Keratinocyte (primary cell): ENCODE measurements around the gene SLX4IP. TPM values are rescaled to one million over a fixed set of nuclear protein-coding genes. Genes with fewer than 3 reads are reported as not detected.

Experiments
- DNase-seq: peaks from one replicate; pipeline ENCODE4 v3.0.0-alpha.2; 2011; ENCODE audit warnings: low read depth, missing footprints, low spot score
- FAIRE-seq: peaks from 2 replicates; lab custom pipeline; 2011; peaks lifted over from hg19 to GRCh38; lab: Jason Lieb, UNC
- H2AFZ ChIP-seq: 2 replicates; pipeline ENCODE4 v1.6.0; 2012; ENCODE audit warnings: low read length, control low read depth, inconsistent platforms; ENCODE audit not compliant: control insufficient read depth
- H3K27ac ChIP-seq: 2 replicates; pipeline ENCODE4 v1.5.1; 2011; ENCODE audit warnings: low read length; ENCODE audit not compliant: control insufficient read depth, insufficient read depth
- H3K27me3 ChIP-seq: 3 replicates; pipeline ENCODE4 v1.6.0; 2011; ENCODE audit warnings: low read length; ENCODE audit not compliant: control insufficient read depth, insufficient read depth; ENCODE audit errors: extremely low read depth
- H3K36me3 ChIP-seq, 2 experiments: 2 replicates in 1 of 2; 3 replicates in 1 of 2; pipeline ENCODE4 v1.5.1; 2011; ENCODE audit warnings: low read length in 2 of 2, mild to moderate bottlenecking in 1 of 2; ENCODE audit not compliant: control insufficient read depth in 2 of 2, insufficient read depth in 2 of 2; ENCODE audit errors: extremely low read depth in 1 of 2
- H3K4me1 ChIP-seq: 3 replicates; pipeline ENCODE4 v1.5.1; 2011; ENCODE audit warnings: low read length; ENCODE audit not compliant: control insufficient read depth, insufficient read depth; ENCODE audit errors: extremely low read depth
- H3K4me2 ChIP-seq: 3 replicates; pipeline ENCODE4 v1.6.0; 2011; ENCODE audit warnings: low read depth, low read length; ENCODE audit not compliant: control insufficient read depth, insufficient read depth; ENCODE audit errors: extremely low read depth
- H3K4me3 ChIP-seq, 3 experiments: fragments of 200-600 bp in 1 of 3; sonication (generic) in 1 of 3; 2 replicates in 2 of 3; 3 replicates in 1 of 3; pipeline ENCODE4 v1.5.1; 2011 to 2016; ENCODE audit warnings: low read length in 3 of 3, mild to moderate bottlenecking in 3 of 3, control low read depth in 2 of 3, inconsistent platforms in 1 of 3, low read depth in 1 of 3, mixed read lengths in 1 of 3, mixed run types in 1 of 3, moderate library complexity in 1 of 3; ENCODE audit not compliant: control insufficient read depth in 2 of 3, insufficient read depth in 2 of 3; ENCODE audit errors: extremely low read depth in 1 of 3
- H3K79me2 ChIP-seq: 2 replicates; pipeline ENCODE4 v1.6.0; 2012; ENCODE audit warnings: low read length; ENCODE audit not compliant: control insufficient read depth, insufficient read depth
- H3K9ac ChIP-seq: 3 replicates; pipeline ENCODE4 v1.6.0; 2011; ENCODE audit warnings: low read length; ENCODE audit not compliant: control insufficient read depth, insufficient read depth; ENCODE audit errors: extremely low read depth
- H3K9me1 ChIP-seq: 3 replicates; pipeline ENCODE4 v1.6.0; 2011; ENCODE audit warnings: low read length; ENCODE audit not compliant: control insufficient read depth, insufficient read depth; ENCODE audit errors: extremely low read depth
- H3K9me3 ChIP-seq: 2 replicates; pipeline ENCODE4 v1.5.1; 2012; ENCODE audit warnings: low read depth, low read length; ENCODE audit not compliant: control insufficient read depth
- H4K20me1 ChIP-seq: 3 replicates; pipeline ENCODE4 v1.6.0; 2011; ENCODE audit warnings: low read length; ENCODE audit not compliant: control insufficient read depth, insufficient read depth; ENCODE audit errors: extremely low read depth
- EZH2 ChIP-seq: IDR thresholded peaks from one replicate; pipeline ENCODE4 v1.6.1; 2012; ENCODE audit warnings: inconsistent platforms, mild to moderate bottlenecking, low read length, moderate library complexity
- dilution Hi-C: fragments of 300-500 bp; cut with MboI; formaldehyde crosslinking; loops from one replicate; pipeline ENCODE4 v1.7.0; 2020; ENCODE audit warnings: low sequenced_read_pairs; ENCODE audit not compliant: extremely low pct_ligation_motif_present
- polyA plus RNA-seq, 5 experiments: library from polyadenylated mRNA; depleted of rRNA in 3 of 5; stranded (reverse) in 3 of 5; stranded (forward) in 1 of 5; unstranded in 1 of 5; fragments of >200 nt; gene quantifications; 1 replicate in 1 of 5; 2 replicates in 3 of 5; 3 replicates in 1 of 5; pipeline versions ENCODE4 v1.2.1 to v1.2.3, GENCODE V29; 2011 to 2012; ENCODE audit warnings: missing spikeins in 2 of 5, low read depth in 1 of 5, low replicate concordance in 1 of 5
- TF ChIP-seq, protein P1 (sequence below), 3 experiments: IDR thresholded peaks in 1 of 3; conservative IDR thresholded peaks in 1 of 3; optimal IDR thresholded peaks in 1 of 3; 2 replicates in 2 of 3; 3 replicates in 1 of 3; pipeline versions ENCODE3 to v1.5.1; 2011; ENCODE audit warnings: low read length in 3 of 3, mild to moderate bottlenecking in 3 of 3, moderate library complexity in 2 of 3, control low read depth in 1 of 3, inconsistent platforms in 1 of 3; ENCODE audit not compliant: insufficient read depth in 2 of 3; ENCODE audit errors: extremely low read depth in 1 of 3

SLX4IP gene
- polyA plus RNA-seq, 1 donor (not counting 4 experiments of a cell fraction or from before 2014, with no cell fraction given): 3.0 TPM

DNA sequence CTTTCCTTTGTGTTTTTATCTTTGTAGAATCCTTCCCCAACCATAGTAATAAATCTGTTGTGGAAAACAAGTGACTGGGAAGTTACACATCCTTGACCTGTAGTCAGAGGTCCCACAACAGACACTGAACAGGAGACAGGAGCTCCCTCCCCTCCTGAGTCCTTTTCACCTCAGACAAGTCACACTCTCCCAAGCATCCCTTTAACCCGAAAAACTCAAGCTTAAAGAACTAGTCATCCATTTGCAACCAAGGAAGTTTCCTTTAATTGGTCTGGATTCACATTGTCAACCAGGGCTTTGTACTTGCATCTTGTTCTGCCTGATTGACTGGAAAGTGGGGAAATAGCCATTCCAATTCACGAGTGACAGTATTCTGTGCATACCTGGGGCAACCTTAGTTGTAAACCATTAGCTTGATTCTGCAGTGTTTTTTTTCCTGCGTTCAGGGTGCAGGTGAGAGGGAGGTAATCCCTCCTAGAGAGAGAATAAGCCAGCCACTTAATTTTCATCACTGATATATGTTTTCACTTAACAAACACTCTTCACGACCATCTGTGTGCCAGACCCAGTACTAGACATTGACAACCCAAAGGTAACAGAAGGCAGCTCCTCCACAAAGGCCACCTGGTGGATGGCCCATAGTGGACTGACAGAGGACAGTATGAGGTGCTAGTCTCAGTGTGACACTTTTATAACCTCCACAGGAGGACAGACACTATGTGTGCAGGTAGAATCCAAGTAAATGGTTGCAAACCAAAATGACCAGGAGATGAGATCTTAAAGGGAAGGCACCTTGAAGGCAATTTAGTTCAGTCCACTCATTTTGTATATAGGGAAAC is 112.4 kb downstream of the SLX4IP start:
- TF ChIP-seq EZH2: no peak
- TF ChIP-seq, protein P1, sequence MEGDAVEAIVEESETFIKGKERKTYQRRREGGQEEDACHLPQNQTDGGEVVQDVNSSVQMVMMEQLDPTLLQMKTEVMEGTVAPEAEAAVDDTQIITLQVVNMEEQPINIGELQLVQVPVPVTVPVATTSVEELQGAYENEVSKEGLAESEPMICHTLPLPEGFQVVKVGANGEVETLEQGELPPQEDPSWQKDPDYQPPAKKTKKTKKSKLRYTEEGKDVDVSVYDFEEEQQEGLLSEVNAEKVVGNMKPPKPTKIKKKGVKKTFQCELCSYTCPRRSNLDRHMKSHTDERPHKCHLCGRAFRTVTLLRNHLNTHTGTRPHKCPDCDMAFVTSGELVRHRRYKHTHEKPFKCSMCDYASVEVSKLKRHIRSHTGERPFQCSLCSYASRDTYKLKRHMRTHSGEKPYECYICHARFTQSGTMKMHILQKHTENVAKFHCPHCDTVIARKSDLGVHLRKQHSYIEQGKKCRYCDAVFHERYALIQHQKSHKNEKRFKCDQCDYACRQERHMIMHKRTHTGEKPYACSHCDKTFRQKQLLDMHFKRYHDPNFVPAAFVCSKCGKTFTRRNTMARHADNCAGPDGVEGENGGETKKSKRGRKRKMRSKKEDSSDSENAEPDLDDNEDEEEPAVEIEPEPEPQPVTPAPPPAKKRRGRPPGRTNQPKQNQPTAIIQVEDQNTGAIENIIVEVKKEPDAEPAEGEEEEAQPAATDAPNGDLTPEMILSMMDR (optimal IDR thresholded peaks at IDR 0.05 in 1 of 3, IDR thresholded peaks at IDR 0.05 in 1 of 3, conservative IDR thresholded peaks at IDR 0.05 in 1 of 3; ENCODE audit: extremely low read depth in 1 of 3, insufficient read depth in 2 of 3, low read length in 3 of 3): no peak
- no peaks in the 10 kb centered on the region for H3K27me3 ChIP-seq
- peaks cover 0 to 2% of the 10 kb centered on the region in 2 experiments for H3K36me3 ChIP-seq
- dilution Hi-C loops: no loop called here
- H3K4me2 ChIP-seq: no peak overlapping the region
- H3K27ac ChIP-seq: no peak overlapping the region
- no peaks in the 10 kb centered on the region for H4K20me1 ChIP-seq
- no peaks in the 10 kb centered on the region for H3K79me2 ChIP-seq
- H3K4me1 ChIP-seq: peaks cover 7% of the 10 kb centered on the region
- DNase-seq (no peak), FAIRE-seq (no peak)
- H2AFZ ChIP-seq: no peak overlapping the region
- no peaks in the 10 kb centered on the region for H3K9me3 ChIP-seq
- H3K9ac ChIP-seq: no peak overlapping the region
- H3K4me3 ChIP-seq: no peak overlapping the region
- H3K9me1 ChIP-seq: no peaks in the 10 kb centered on the region

DNA sequence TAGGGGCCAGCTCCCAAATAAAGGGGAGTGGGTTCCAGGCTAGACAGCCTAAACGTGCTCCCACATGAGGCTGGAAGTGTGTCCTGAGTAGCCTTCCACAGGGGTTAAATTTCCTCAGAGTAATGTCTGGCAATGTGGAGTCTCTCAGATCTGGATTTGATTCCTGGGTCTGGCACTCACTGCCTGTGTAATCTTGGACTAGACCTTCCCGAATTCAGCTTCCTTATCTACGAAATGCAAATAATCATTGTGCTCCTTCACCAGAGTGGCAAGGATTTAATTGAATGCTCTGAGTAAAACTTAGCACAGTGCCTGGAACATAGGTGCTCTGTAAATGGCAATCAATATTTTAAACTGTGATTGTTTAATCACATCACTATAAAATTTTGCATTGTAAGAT is 114.4 kb downstream of the SLX4IP start:
- Histone ChIP-seq H3K27me3 (no peaks in the 10 kb centered on the region), H3K4me1 (peaks cover 27% of the 10 kb centered on the region), H3K4me2 (no peak overlapping the region), H3K9me3 (no peaks in the 10 kb centered on the region), H3K9ac (no peak overlapping the region), H3K4me3 (no peak overlapping the region), H2AFZ (no peak overlapping the region), H3K27ac (no peak overlapping the region), H3K79me2 (no peaks in the 10 kb centered on the region), H4K20me1 (no peaks in the 10 kb centered on the region), H3K36me3 (peaks cover 0 to 2% of the 10 kb centered on the region in 2 experiments), H3K9me1 (no peaks in the 10 kb centered on the region)
- no peak for DNase-seq
- dilution Hi-C loops: no loop called here
- TF ChIP-seq, protein P1 (optimal IDR thresholded peaks at IDR 0.05 in 1 of 3, IDR thresholded peaks at IDR 0.05 in 1 of 3, conservative IDR thresholded peaks at IDR 0.05 in 1 of 3; ENCODE audit: extremely low read depth in 1 of 3, insufficient read depth in 2 of 3, low read length in 3 of 3): no peak
- no peak for TF ChIP-seq EZH2
- no peak for FAIRE-seq
